HG03175 (cell line): ENCODE data around the gene GMDS.

Experiments used
- ATAC-seq: cut with Tn5 transposase; IDR thresholded peaks from one replicate; pipeline ENCODE4 v1.9.1; 2021; ENCODE audit warnings: mild to moderate bottlenecking, moderate library complexity; ENCODE audit not compliant: unreplicated experiment

The GMDS gene

GRCh38 chr6:1729133-1729749, 516.2 kb downstream of the GMDS start:
- ATAC-seq: no peak

DNA sequence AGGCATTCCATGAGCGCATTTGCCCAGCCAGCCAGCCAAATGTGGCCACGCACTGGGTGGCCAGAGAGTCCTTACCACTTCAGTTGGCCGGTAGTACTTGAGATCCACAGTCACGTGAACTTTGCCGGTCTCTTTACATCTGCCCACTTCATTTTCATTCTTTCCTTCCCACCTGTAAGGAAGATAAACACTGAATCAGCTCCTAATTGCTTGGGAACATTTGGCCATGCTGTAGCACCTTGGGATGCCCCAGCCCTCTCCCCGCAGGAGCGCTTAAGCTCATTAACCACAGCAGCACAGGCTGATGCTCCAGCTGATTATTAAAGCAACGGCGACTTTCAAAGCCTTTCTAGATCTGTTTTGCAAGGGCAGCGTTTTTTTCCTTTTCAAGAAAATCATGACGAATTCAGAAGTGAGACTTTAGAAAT, 519.0 kb downstream of the GMDS start:
- ATAC-seq: no peak

- ATAC-seq: no peak
Measured at GRCh38 chr6:1724616-1725015, 520.8 kb downstream of the GMDS start.

GRCh38 chr6:1724124-1724523, 521.3 kb downstream of the GMDS start:
- ATAC-seq: no peak

- no peak for ATAC-seq
Measured at GRCh38 chr6:1722801-1723200, 522.6 kb downstream of the GMDS start.

DNA sequence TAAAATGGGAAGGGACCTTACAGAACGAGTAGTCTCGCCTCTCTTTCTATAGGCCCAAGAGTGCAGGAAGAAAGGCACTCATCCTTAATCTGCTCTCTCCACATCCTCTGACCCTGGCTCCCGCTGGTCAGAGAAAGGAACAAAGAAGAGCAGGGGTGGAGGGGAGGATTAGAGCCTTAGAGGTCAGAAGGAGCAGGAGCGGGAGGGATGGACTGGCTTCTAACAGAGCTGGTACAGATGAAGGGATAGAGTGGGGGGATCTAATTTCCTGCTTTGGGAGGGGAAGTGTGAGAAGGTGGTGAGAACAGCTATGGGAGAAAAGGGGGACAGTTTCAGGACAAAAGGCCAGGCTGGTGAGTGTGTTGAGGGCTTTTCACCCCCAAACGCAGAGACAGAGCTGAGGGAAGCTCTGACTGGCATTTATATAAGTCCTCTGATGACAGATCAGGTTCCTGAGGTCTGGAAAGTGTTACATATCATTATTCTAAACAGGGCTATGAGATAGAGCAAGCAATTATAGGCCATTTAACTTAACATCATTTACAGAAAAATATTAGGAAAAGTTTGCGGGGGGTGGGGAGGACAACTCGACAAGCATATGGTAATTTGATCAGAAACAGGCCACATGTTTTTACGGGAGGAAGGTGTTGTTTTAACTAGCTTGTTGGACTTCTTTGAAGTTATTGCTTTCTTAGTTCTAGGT, 524.6 kb downstream of the GMDS start:
- ATAC-seq: no peak

DNA sequence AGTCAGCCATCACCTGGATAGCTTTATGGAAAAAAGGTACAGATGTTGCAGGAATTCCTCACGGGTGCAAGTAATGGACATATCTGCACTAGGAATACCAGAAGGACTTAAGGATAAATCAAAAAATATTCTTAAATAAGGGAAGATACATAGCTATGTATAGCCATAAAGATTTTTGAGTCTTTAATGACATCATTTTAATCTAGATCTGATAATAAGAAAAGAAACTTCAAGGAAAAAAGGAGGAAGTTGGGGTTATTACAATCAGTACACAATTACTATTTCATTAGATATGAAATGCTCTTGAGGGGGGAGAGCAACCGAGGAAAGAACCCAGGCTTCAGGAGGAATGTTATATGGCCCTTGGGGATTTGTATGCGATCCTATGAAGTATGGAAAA, 525.5 kb downstream of the GMDS start:
- ATAC-seq: no peak

DNA sequence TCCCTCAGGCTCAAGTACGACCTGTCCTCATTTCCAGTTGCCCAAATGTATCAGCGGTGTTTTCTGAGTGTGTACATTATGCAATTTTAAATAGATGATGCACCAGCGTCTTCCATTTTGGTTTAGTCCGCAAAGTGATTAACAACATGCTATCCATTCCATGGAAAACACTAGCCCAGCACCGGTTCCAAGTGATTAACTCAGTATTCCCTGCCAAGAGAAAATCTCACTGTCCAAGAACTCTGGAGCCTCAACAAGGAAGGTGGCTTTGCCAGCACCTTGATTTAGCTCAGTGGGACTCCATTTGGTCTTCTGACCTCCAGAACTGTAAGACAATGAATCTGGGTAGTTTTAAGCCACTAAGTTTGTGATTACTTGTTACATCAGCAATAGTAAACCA, 528.5 kb downstream of the GMDS start:
- ATAC-seq: no peak

DNA sequence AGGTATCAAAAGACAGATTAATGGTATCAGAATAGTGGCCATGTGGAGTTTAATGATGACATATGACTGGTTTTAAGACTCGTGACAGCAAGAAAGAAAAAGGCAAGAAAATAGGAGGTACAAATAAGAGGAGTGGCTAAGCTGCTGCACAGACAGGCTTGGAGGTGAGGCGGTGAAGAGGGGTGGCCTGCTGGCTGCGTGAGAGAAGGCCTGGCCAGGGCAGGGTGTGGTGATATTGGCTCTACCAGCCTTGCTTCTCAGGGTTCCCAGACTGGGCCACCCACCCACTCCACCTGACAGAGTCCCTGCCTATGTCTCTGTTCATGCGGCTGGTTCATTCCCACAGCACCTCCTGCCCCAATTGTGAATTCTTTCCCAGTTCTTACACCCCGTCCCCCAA, 529.0 kb downstream of the GMDS start:
- no peak for ATAC-seq

DNA sequence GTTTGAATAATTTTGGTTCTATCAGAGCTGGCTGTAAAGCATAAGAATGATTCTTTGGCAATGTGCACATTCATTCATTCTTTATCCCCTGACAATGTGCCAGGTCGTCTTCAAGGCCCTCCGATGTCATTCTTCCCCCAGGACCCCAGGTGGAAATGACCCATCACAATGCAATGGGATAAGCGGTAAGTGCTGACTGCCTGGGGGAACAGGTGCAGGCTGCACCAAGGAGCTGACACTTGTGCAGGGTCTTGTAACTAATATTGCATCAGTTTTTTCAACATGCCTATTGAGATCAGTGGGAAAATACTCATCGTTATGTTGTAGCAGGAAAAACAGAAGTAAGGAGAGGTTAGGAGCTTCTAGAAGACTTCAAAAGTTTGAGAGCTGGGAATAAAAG, 530.1 kb downstream of the GMDS start:
- no peak for ATAC-seq

- no peak for ATAC-seq
Measured at GRCh38 chr6:1714654-1715053, 530.8 kb downstream of the GMDS start.

GRCh38 chr6:1713016-1713600, 532.3 kb downstream of the GMDS start:
- no peak for ATAC-seq

DNA sequence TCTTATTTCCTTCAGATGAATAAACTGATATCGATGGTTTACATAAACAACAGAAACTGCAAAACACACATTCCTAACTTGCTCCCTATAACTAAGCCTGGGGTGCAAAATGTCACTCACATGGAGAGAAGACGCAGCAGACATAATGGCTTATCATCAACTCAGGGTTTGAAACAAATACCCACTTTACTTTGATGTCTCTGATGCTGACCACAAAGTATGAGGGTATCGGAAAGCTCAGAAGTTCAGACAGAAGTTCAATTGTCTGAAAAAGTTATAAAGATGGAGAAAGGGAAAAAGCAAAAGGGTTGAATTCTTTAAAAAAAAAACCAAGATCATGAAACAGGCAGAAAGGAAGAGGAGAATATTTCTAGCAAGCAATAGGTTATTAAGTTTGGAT, 533.0 kb downstream of the GMDS start:
- no peak for ATAC-seq

DNA sequence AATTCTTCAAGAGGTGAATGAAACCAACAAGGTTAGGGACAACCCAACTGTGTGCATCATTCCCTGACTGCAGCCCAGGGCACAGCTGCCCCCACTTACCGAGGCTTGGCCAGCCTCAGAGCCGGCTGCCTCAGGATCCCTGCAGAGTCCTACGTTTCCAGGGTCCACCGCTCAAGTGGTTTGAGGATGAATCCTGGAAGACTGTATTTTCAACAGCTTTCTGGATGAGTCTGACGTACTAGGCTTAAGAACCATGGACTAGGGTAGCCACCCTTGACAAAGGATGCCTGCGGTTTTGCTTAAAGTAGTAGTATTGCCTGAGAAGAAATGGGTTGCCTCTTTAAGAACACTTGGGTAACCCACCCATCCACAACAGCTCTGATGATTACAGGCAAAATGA, 534.3 kb downstream of the GMDS start:
- no peak for ATAC-seq

- ATAC-seq: no peak
Measured at GRCh38 chr6:1709234-1709641, 536.2 kb downstream of the GMDS start.

DNA sequence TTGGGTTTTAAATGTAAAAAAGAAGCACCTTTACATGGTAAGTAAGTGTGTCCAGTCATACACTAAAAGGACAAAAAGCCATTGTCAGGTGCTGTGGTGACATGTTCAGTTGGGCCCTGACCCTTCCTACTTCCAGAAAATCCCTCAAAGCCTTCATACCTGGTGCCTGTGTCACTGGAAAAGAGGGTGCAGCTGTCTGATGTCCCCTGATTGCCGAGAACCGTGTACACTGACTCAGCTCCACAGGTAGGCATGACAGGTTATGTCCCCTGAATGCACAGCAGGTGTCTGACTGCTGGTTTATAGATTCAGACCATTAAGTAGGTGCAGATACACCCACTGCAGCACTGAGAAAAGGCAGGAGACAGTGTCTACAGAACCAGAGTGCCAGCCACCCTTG, 536.6 kb downstream of the GMDS start:
- no peak for ATAC-seq

- no peak for ATAC-seq
Measured at GRCh38 chr6:1708122-1708521, 537.3 kb downstream of the GMDS start.

DNA sequence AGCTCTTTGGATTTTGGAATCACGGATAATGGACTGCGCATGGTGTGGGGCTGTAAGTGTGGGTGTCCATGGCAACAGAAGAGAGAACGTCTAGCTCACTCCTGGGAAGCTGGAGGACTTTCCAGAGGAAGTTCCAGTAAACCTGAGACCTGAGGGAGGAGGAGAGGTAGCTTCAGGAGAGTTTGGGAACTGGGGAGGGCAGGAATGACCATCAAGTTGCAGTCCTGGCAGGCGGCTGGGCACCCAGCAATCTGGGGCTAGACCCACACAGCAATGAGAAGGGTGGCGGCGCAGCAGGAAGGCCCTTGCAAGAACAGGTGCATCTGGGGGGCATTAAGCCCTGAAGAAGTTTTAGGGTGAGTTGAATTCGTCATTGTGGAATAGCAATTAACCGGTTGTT, 539.8 kb downstream of the GMDS start:
- no peak for ATAC-seq

DNA sequence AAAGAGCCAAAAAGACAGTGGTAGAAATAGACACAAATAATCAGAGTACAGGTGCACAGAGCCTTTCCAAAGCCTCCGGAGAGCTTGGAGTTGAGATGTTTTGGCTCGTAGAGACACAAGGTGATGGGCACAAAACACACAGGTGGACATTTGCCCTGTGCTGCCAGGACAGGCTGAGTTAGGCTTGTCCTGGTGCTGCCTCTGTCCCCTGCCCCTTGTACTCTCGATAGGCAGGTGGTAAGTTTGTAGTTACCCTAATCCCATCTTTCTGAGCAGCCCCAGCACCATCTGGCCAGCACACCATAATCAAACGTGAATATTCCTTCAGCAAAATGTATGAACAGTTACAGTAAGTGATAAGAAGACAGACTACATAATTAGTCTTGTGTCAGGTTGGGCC, 540.2 kb downstream of the GMDS start:
- no peak for ATAC-seq

GRCh38 chr6:1704711-1705110, 540.7 kb downstream of the GMDS start:
- ATAC-seq: no peak

DNA sequence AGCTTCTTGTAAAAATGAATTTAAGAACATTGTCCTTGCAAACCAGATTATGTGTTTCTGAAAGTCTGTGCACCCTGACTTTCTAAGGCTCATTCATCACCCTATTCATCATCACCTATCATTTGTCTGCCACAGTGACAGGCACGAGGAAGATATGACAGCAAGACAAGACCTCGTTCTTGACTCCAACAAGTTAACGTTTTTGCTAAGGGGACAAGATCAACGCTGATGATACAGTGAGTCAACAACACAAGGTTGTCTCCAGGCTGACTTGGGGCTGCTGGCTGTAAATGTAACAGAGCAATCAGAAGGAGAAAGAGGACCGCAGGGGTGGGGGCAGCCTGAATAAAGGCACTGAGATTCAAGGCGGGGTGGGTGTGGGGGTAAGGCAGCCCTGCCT, 541.5 kb downstream of the GMDS start:
- ATAC-seq: no peak

GRCh38 chr6:1703091-1703855, 542.1 kb downstream of the GMDS start:
- ATAC-seq: no peak
